ENCODE results near the gene GRID2IP. TPM values are rescaled to one million over a fixed set of nuclear protein-coding genes. Genes with fewer than 3 reads are reported as not detected.

The GRID2IP gene
- total and polyA plus RNA-seq, 2 of the 13 experiments (the other 11 are each of a cell fraction or from before 2014, with no cell fraction given): 0.03 TPM; not detected in 1

GRCh38 chr7:6577369-6578113 lies 26.3 kb upstream of the GRID2IP start, which contains the start of gene ZDHHC4 (continued):
- TF ChIP-seq YY1 (IDR thresholded peaks at IDR 0.05; ENCODE audit: insufficient read depth, insufficient replicate concordance, low read depth, low read length): peak; percentile 57
- no peak for TF ChIP-seq HMG20A (CRISPR knock-in tag; IDR thresholded peaks at IDR 0.05; ENCODE audit: borderline replicate concordance)
- TF ChIP-seq, protein P1, sequence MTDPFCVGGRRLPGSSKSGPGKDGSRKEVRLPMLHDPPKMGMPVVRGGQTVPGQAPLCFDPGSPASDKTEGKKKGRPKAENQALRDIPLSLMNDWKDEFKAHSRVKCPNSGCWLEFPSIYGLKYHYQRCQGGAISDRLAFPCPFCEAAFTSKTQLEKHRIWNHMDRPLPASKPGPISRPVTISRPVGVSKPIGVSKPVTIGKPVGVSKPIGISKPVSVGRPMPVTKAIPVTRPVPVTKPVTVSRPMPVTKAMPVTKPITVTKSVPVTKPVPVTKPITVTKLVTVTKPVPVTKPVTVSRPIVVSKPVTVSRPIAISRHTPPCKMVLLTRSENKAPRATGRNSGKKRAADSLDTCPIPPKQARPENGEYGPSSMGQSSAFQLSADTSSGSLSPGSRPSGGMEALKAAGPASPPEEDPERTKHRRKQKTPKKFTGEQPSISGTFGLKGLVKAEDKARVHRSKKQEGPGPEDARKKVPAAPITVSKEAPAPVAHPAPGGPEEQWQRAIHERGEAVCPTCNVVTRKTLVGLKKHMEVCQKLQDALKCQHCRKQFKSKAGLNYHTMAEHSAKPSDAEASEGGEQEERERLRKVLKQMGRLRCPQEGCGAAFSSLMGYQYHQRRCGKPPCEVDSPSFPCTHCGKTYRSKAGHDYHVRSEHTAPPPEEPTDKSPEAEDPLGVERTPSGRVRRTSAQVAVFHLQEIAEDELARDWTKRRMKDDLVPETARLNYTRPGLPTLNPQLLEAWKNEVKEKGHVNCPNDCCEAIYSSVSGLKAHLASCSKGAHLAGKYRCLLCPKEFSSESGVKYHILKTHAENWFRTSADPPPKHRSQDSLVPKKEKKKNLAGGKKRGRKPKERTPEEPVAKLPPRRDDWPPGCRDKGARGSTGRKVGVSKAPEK (CRISPR knock-in tag; IDR thresholded peaks at IDR 0.05; ENCODE audit: borderline replicate concordance): no peak
- TF ChIP-seq, protein P2, sequence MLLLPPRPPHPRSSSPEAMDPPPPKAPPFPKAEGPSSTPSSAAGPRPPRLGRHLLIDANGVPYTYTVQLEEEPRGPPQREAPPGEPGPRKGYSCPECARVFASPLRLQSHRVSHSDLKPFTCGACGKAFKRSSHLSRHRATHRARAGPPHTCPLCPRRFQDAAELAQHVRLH (CRISPR knock-in tag; IDR thresholded peaks at IDR 0.05; ENCODE audit: borderline replicate concordance, low read depth): peak; percentile 53; the same call in 1 of the 2 replicates
- TF ChIP-seq FUBP1 (CRISPR knock-in tag; IDR thresholded peaks at IDR 0.05; ENCODE audit: borderline replicate concordance): no peak
- TF ChIP-seq ZNF335 (CRISPR knock-in tag; IDR thresholded peaks at IDR 0.05): no peak
- TF ChIP-seq, protein P3, sequence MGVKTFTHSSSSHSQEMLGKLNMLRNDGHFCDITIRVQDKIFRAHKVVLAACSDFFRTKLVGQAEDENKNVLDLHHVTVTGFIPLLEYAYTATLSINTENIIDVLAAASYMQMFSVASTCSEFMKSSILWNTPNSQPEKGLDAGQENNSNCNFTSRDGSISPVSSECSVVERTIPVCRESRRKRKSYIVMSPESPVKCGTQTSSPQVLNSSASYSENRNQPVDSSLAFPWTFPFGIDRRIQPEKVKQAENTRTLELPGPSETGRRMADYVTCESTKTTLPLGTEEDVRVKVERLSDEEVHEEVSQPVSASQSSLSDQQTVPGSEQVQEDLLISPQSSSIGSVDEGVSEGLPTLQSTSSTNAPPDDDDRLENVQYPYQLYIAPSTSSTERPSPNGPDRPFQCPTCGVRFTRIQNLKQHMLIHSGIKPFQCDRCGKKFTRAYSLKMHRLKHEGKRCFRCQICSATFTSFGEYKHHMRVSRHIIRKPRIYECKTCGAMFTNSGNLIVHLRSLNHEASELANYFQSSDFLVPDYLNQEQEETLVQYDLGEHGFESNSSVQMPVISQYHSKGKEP (CRISPR knock-in tag; IDR thresholded peaks at IDR 0.05): peak; percentile 81; the same call in 1 of the 2 replicates
- TF ChIP-seq GMEB2 (CRISPR knock-in tag; IDR thresholded peaks at IDR 0.05; ENCODE audit: low read depth): 0 out of 2 replicates have a peak, but pooled peaks have one; percentile 14
- TF ChIP-seq NFYC (CRISPR knock-in tag; IDR thresholded peaks at IDR 0.05): no peak
- TF ChIP-seq, protein P4, sequence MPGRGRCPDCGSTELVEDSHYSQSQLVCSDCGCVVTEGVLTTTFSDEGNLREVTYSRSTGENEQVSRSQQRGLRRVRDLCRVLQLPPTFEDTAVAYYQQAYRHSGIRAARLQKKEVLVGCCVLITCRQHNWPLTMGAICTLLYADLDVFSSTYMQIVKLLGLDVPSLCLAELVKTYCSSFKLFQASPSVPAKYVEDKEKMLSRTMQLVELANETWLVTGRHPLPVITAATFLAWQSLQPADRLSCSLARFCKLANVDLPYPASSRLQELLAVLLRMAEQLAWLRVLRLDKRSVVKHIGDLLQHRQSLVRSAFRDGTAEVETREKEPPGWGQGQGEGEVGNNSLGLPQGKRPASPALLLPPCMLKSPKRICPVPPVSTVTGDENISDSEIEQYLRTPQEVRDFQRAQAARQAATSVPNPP (CRISPR knock-in tag; IDR thresholded peaks at IDR 0.05): no peak
- TF ChIP-seq HOXA7 (CRISPR knock-in tag; IDR thresholded peaks at IDR 0.05): no peak
- TF ChIP-seq ZNF878 (CRISPR knock-in tag; IDR thresholded peaks at IDR 0.05): no peak
- TF ChIP-seq KDM2A (CRISPR knock-in tag; IDR thresholded peaks at IDR 0.05; ENCODE audit: borderline replicate concordance, low read depth): peak; percentile 93
- no peak for TF ChIP-seq NCOA5 (CRISPR knock-in tag; IDR thresholded peaks at IDR 0.05)
- TF ChIP-seq HNRNPK (IDR thresholded peaks at IDR 0.05; ENCODE audit: low read depth, low read length, poor library complexity, severe bottlenecking): peak; percentile 84
- no peak for TF ChIP-seq ATRX (CRISPR knock-in tag; IDR thresholded peaks at IDR 0.05; ENCODE audit: borderline replicate concordance)
- TF ChIP-seq MBD4 (IDR thresholded peaks at IDR 0.05; ENCODE audit: borderline replicate concordance, low read length): no peak
- TF ChIP-seq ZNF703 (CRISPR knock-in tag; IDR thresholded peaks at IDR 0.05; ENCODE audit: borderline replicate concordance): no peak
- no peak for TF ChIP-seq RFX1 (IDR thresholded peaks at IDR 0.05)
- no peak for TF ChIP-seq ZNF180 (CRISPR knock-in tag; IDR thresholded peaks at IDR 0.05; ENCODE audit: borderline replicate concordance, low read depth)
